AG20443 (cell line): Measurements from ENCODE around the gene QSOX2.
A peak's percentile ranks its signal among the peaks of the same experiment; 100 is the strongest.

Experiments
- DNase-seq: peaks from one replicate; pipeline ENCODE4 v3.0.0; 2012; ENCODE audit warnings: low spot score, mixed read lengths

Gene QSOX2

GRCh38 chr9:136245219-136246150 is at the start of gene QSOX2:
QSOX2 (minus strand) TSS chr9:136245812; CDS start chr9:136245803, 9 bp downstream.
- peak; percentile 99 for DNase-seq

- no peak for DNase-seq
Observed at GRCh38 chr9:136295055-136295454, 49.4 kb upstream of the QSOX2 start.

- no peak for DNase-seq
Observed at GRCh38 chr9:136294437-136294836, 48.8 kb upstream of the QSOX2 start.

GRCh38 chr9:136293476-136294077 is 48.0 kb upstream of the QSOX2 start:
- DNase-seq = no peak

- DNase-seq = peak; percentile 63
Observed at GRCh38 chr9:136292591-136293448, 47.2 kb upstream of the QSOX2 start.

GRCh38 chr9:136292026-136292538 is 46.5 kb upstream of the QSOX2 start:
- no peak for DNase-seq

- no peak for DNase-seq
Observed at GRCh38 chr9:136291306-136292025, 45.9 kb upstream of the QSOX2 start.

- DNase-seq = no peak
Observed at GRCh38 chr9:136290508-136291000, 44.9 kb upstream of the QSOX2 start.

GRCh38 chr9:136289651-136290507 is 44.3 kb upstream of the QSOX2 start:
- DNase-seq = no peak

GRCh38 chr9:136287960-136288753 is 42.5 kb upstream of the QSOX2 start:
- DNase-seq = no peak

GRCh38 chr9:136286987-136287379 is 41.4 kb upstream of the QSOX2 start:
- DNase-seq = no peak

- DNase-seq = no peak
Observed at GRCh38 chr9:136286359-136286986, 40.9 kb upstream of the QSOX2 start.

GRCh38 chr9:136285501-136286358 is 40.1 kb upstream of the QSOX2 start:
- DNase-seq = no peak

GRCh38 chr9:136284951-136285350 is 39.3 kb upstream of the QSOX2 start:
- DNase-seq = no peak

- DNase-seq = no peak
Observed at GRCh38 chr9:136284311-136284710, 38.7 kb upstream of the QSOX2 start.

- peak; percentile 92 for DNase-seq
Observed at GRCh38 chr9:136283291-136284235, 38.0 kb upstream of the QSOX2 start.
